Measurements from ENCODE around the gene NEUROG1.

DNA sequence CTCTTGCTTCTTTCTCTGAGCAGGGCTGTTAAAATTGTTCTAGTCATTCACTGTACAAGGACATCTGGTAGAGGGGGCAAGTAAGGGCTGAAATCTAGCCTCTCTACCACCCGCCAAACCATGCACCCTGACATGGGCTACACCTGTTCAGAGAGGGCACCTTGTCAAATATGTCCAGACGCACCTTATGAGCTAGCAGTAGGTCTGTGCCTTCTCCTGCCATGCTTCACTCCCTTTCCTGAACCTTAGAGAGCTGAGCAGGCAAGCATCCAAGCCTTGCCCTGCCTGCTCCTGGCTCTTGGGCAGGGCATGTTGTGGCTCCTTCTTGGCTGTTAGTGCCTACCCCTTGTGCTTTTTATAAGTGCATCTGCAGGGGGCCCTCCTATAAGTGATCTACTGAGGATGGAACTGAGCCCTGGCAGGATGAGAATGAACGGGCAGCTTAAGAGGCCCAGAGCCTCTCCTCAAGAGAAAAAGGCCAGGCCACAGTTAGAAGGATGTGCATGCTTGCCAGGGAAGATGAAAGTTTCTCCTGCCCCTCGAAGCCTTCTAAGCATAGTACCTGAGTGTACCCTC lies 3.8 kb upstream of the NEUROG1 start:
- TF ChIP-seq, protein P1, sequence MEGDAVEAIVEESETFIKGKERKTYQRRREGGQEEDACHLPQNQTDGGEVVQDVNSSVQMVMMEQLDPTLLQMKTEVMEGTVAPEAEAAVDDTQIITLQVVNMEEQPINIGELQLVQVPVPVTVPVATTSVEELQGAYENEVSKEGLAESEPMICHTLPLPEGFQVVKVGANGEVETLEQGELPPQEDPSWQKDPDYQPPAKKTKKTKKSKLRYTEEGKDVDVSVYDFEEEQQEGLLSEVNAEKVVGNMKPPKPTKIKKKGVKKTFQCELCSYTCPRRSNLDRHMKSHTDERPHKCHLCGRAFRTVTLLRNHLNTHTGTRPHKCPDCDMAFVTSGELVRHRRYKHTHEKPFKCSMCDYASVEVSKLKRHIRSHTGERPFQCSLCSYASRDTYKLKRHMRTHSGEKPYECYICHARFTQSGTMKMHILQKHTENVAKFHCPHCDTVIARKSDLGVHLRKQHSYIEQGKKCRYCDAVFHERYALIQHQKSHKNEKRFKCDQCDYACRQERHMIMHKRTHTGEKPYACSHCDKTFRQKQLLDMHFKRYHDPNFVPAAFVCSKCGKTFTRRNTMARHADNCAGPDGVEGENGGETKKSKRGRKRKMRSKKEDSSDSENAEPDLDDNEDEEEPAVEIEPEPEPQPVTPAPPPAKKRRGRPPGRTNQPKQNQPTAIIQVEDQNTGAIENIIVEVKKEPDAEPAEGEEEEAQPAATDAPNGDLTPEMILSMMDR (IDR thresholded peaks at IDR 0.05): no peak
- TF ChIP-seq POLR2A (IDR thresholded peaks at IDR 0.05): no peak

All from thyroid gland (tissue), 4 donors.